Measurements from ENCODE around the gene PKN3. TPM values are rescaled to one million over a fixed set of nuclear protein-coding genes. Genes with fewer than 3 reads are reported as not detected.
"Not testable (repeated sequence)": the region's sequence is repeated elsewhere in the genome, so short reads cannot be mapped to it uniquely, and the experiment has no call there.

The PKN3 gene
- total RNA-seq, 1 donor from 2014 or later = 16.5 TPM

GRCh38 chr9:128694344-128694743, 8.0 kb upstream of the PKN3 start:
- no peak overlapping the region for H3K4me3 ChIP-seq (ENCODE audit: low read depth, low read length)
- TF ChIP-seq CTCF (conservative IDR thresholded peaks at IDR 0.05; ENCODE audit: low read depth, low read length) = no peak
- DNase-seq (ENCODE audit: low read depth) = no peak

- no peak for DNase-seq (ENCODE audit: low read depth)
- H3K4me3 ChIP-seq (ENCODE audit: low read depth, low read length) = no peak overlapping the region
- no peak for TF ChIP-seq CTCF (conservative IDR thresholded peaks at IDR 0.05; ENCODE audit: low read depth, low read length)
Measured at GRCh38 chr9:128696923-128697707, 5.2 kb upstream of the PKN3 start.

GRCh38 chr9:128699096-128699795, 3.1 kb upstream of the PKN3 start:
- H3K4me3 ChIP-seq (ENCODE audit: low read depth, low read length); DNase-seq (ENCODE audit: low read depth): not testable (repeated sequence)

- no peak for DNase-seq (ENCODE audit: low read depth)
- H3K4me3 ChIP-seq (ENCODE audit: low read depth, low read length) = no peak overlapping the region
- no peak for TF ChIP-seq CTCF (conservative IDR thresholded peaks at IDR 0.05; ENCODE audit: low read depth, low read length)
Measured at GRCh38 chr9:128701227-128701854, 962 bp upstream of the PKN3 start.

- DNase-seq (ENCODE audit: low read depth) = no peak
- H3K4me3 ChIP-seq (ENCODE audit: low read depth, low read length) = peak overlapping the region; percentile 79
- TF ChIP-seq CTCF (conservative IDR thresholded peaks at IDR 0.05; ENCODE audit: low read depth, low read length) = no peak
Measured at GRCh38 chr9:128702949-128703615, 779 bp downstream of the PKN3 start.

- H3K4me3 ChIP-seq (ENCODE audit: low read depth, low read length) = peak overlapping the region; percentile 79
- TF ChIP-seq CTCF (conservative IDR thresholded peaks at IDR 0.05; ENCODE audit: low read depth, low read length) = no peak
- DNase-seq (ENCODE audit: low read depth) = no peak
Measured at GRCh38 chr9:128703616-128704355, 1.5 kb downstream of the PKN3 start.

Measured in epithelial cell of proximal tubule (primary cell).